ENCODE measurements around the gene TWSG1.
"Not testable (repeated sequence)": the region's sequence is repeated elsewhere in the genome, so short reads cannot be mapped to it uniquely, and the experiment has no call there.

Gene TWSG1

GRCh38 chr18:9428862-9429661 lies 94.5 kb downstream of the TWSG1 start:
- DNase-seq, result no peak

GRCh38 chr18:9429662-9429993 lies 95.1 kb downstream of the TWSG1 start:
- no peak for DNase-seq

GRCh38 chr18:9430315-9430714 lies 95.7 kb downstream of the TWSG1 start:
- not testable (repeated sequence) for DNase-seq

- DNase-seq, result no peak
Observed at GRCh38 chr18:9431296-9431695, 96.7 kb downstream of the TWSG1 start.

- DNase-seq, result not testable (repeated sequence)
Observed at GRCh38 chr18:9433122-9433521, 98.5 kb downstream of the TWSG1 start.

GRCh38 chr18:9433671-9434121 lies 99.1 kb downstream of the TWSG1 start:
- DNase-seq, result no peak

GRCh38 chr18:9434122-9434701 lies 99.6 kb downstream of the TWSG1 start:
- no peak for DNase-seq

GRCh38 chr18:9435041-9435440 lies 100.5 kb downstream of the TWSG1 start:
- DNase-seq, result no peak

GRCh38 chr18:9436206-9436929 lies 101.8 kb downstream of the TWSG1 start:
- DNase-seq, result no peak

GRCh38 chr18:9437021-9437437 lies 102.5 kb downstream of the TWSG1 start:
- DNase-seq, result no peak

GRCh38 chr18:9437672-9438071 lies 103.1 kb downstream of the TWSG1 start:
- DNase-seq, result no peak

GRCh38 chr18:9441061-9441460 lies 106.5 kb downstream of the TWSG1 start:
- no peak for DNase-seq

GRCh38 chr18:9444549-9444948 lies 110.0 kb downstream of the TWSG1 start:
- no peak for DNase-seq

- DNase-seq, result no peak
Observed at GRCh38 chr18:9446839-9447238, 112.3 kb downstream of the TWSG1 start.

- DNase-seq, result no peak
Observed at GRCh38 chr18:9447334-9447733, 112.8 kb downstream of the TWSG1 start.

GRCh38 chr18:9449600-9450414 lies 115.2 kb downstream of the TWSG1 start:
- DNase-seq, result no peak

GRCh38 chr18:9450920-9451319 lies 116.3 kb downstream of the TWSG1 start:
- DNase-seq, result not testable (repeated sequence)

All from NCI-H1048 (cell line).